Stimulated activated naive B cell treated with anti-CD40 and anti-IgM and Interleukin-4, amounts not matched to agents 10 μg/mL and 1 μg/mL and 100 μg/mL, for 72 hours (primary cell): ENCODE data around the gene KIF3C.

Experiments used
- ATAC-seq, 2 donors: fragments of 150-1000 bp; cut with Tn5 transposase; replicated peaks; 2 replicates each; pipeline ENCODE4 v1.10.0; 2021; ENCODE audit warnings: moderate library complexity in 1 of 2
- DNase-seq: peaks from one replicate; pipeline ENCODE4 v3.0.0; 2021
- H3K27ac Mint-ChIP-seq: one replicate; pipeline ENCODE4 v1.8.0; 2022; ENCODE audit warnings: mild to moderate bottlenecking, mixed read lengths
- H3K27me3 Mint-ChIP-seq, 2 donors: one replicate each; pipeline ENCODE4 v1.8.0; 2022; ENCODE audit warnings: mixed read lengths in 2 of 2
- H3K36me3 Mint-ChIP-seq, 2 donors: one replicate each; pipeline ENCODE4 v1.8.0; 2022; ENCODE audit warnings: mixed read lengths in 2 of 2, mild to moderate bottlenecking in 1 of 2
- H3K4me1 Mint-ChIP-seq, 2 donors: one replicate each; pipeline ENCODE4 v1.8.0; 2022; ENCODE audit warnings: mixed read lengths in 2 of 2, mild to moderate bottlenecking in 1 of 2
- H3K4me3 Mint-ChIP-seq, 2 donors: one replicate each; pipeline ENCODE4 v1.8.0; 2022; ENCODE audit warnings: mild to moderate bottlenecking in 2 of 2, mixed read lengths in 2 of 2, moderate library complexity in 1 of 2
- H3K9me3 Mint-ChIP-seq, 2 donors: one replicate each; pipeline ENCODE4 v1.8.0; 2022; ENCODE audit warnings: mixed read lengths in 2 of 2, mild to moderate bottlenecking in 1 of 2

The KIF3C gene

GRCh38 chr2:25877431-25878360, 104.6 kb downstream of the KIF3C start:
- DNase-seq, result peak; percentile 43

More at GRCh38 chr2:25877431-25878360, 104.6 kb downstream of the KIF3C start:
- Mint-ChIP-seq H3K4me1 (peaks cover 13 to 41% of the 10 kb centered on the region in 2 donors), H3K4me3 (peak overlapping the region; percentile 95 to 98), H3K27ac (peak overlapping the region; percentile 99), H3K36me3 (peaks cover 8 to 17% of the 10 kb centered on the region in 2 donors), H3K27me3 (no peaks in the 10 kb centered on the region), H3K9me3 (no peaks in the 10 kb centered on the region)
- peak; percentile 57 to 65 for ATAC-seq
